ENCODE results near the gene RGS16. TPM values are rescaled to one million over a fixed set of nuclear protein-coding genes. Genes with fewer than 3 reads are reported as not detected.

The RGS16 gene
- total and polyA plus RNA-seq, 9 of the 15 experiments (the other 6 are each of a cell fraction or from before 2014, with no cell fraction given) = 0.07 to 0.55 (median 0.36) TPM

DNA sequence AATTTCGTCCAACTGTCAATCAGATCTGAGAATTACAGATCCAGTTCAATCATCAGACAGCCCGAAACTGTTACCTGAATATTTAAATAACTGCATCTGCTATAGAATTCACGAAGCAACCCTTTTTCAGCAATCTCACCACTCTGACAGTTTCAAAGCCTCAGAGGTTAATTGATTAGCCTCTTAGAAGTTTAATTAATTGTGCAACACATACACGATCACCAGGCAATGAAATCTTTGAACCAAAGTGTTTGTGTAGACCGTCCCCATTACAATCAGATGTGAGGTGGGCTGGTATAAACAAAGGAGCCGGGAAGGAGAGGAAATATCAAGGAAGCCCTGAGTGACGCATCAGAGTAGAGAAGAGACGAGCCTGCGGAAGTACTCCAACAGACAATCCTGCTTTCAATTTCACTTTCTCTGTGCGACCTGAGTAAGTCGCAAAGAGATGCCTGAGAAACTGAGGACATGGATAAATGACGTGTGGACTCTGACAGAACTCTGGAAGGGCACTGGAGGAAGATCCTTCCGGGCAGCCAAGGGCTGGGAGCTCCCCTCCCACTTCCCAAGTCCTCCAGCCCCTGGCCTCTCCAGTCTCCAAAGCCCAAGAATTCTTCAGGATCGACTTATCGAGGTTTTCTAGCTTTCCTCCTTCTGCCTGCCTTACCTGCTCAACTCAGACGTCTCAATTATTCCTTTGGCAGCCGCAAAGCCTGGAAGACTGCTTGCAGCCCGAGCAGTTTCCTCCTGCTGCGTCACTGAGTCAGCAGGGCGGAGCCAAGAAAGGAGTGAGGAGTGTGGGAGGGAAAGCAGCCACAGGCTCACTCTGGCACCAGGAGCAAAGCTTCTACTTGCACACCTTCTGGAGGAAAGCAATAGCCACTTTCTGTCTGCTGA is 15.4 kb downstream of the RGS16 start, which contains the start of gene RNASEL (continued):
- no peak for TF ChIP-seq RBM15 (IDR thresholded peaks at IDR 0.05; ENCODE audit: insufficient read depth, low read length)
- TF ChIP-seq MEIS2 (IDR thresholded peaks at IDR 0.05; ENCODE audit: partially characterized antibody) = peak; percentile 34
- no peak for TF ChIP-seq ZNF239 (CRISPR knock-in tag; IDR thresholded peaks at IDR 0.05)
- no peak for TF ChIP-seq ZFX (CRISPR knock-in tag; IDR thresholded peaks at IDR 0.05)
- TF ChIP-seq, protein P1, sequence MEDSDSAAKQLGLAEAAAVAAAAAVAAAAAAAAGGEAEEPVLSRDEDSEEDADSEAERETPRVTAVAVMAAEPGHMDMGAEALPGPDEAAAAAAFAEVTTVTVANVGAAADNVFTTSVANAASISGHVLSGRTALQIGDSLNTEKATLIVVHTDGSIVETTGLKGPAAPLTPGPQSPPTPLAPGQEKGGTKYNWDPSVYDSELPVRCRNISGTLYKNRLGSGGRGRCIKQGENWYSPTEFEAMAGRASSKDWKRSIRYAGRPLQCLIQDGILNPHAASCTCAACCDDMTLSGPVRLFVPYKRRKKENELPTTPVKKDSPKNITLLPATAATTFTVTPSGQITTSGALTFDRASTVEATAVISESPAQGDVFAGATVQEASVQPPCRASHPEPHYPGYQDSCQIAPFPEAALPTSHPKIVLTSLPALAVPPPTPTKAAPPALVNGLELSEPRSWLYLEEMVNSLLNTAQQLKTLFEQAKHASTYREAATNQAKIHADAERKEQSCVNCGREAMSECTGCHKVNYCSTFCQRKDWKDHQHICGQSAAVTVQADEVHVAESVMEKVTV (CRISPR knock-in tag; IDR thresholded peaks at IDR 0.05) = 0 out of 2 replicates have a peak, but pooled peaks have one; percentile 23
- TF ChIP-seq CTCF (IDR thresholded peaks at IDR 0.05 in 2 of 3, conservative IDR thresholded peaks at IDR 0.05 in 1 of 3; ENCODE audit: insufficient read depth in 2 of 3, low read depth in 1 of 3, low read length in 3 of 3) = no peak
- TF ChIP-seq FOXJ3 (CRISPR knock-in tag; IDR thresholded peaks at IDR 0.05) = no peak
- peak; percentile 68 to 69 for TF ChIP-seq NRF1 (conservative IDR thresholded peaks at IDR 0.05 in 1 of 2, IDR thresholded peaks at IDR 0.05 in 1 of 2)
- no peak for TF ChIP-seq TAF9B (IDR thresholded peaks at IDR 0.05; ENCODE audit: partially characterized antibody)
- peak; percentile 83 to 87 for TF ChIP-seq FOXK2 (conservative IDR thresholded peaks at IDR 0.05 in 1 of 2, IDR thresholded peaks at IDR 0.05 in 1 of 2; ENCODE audit: low read depth in 2 of 2)
- no peak for TF ChIP-seq MXI1 (IDR thresholded peaks at IDR 0.05; ENCODE audit: low read depth, low read length)
- no peak for TF ChIP-seq TRIM24 (IDR thresholded peaks at IDR 0.05)
- peak; percentile 56; the same call in 1 of the 2 replicates for TF ChIP-seq NFRKB (IDR thresholded peaks at IDR 0.05; ENCODE audit: low read depth)
- TF ChIP-seq ZNF644 (tag; IDR thresholded peaks at IDR 0.05; ENCODE audit: low read depth) = no peak
- TF ChIP-seq ZNF184 (CRISPR knock-in tag; IDR thresholded peaks at IDR 0.05) = no peak
- 0 out of 2 replicates have a peak, but pooled peaks have one; percentile 23 for TF ChIP-seq ZNF354B (CRISPR knock-in tag; IDR thresholded peaks at IDR 0.05)
- peak; percentile 63; the same call in 1 of the 2 replicates for TF ChIP-seq FOXJ2 (tag; IDR thresholded peaks at IDR 0.05)
- 0 out of 2 replicates have a peak, but pooled peaks have one; percentile 63 for TF ChIP-seq ELF4 (CRISPR knock-in tag; IDR thresholded peaks at IDR 0.05)
- TF ChIP-seq ETS1 (conservative IDR thresholded peaks at IDR 0.05; ENCODE audit: control insufficient read depth, low read depth, low read length) = no peak
- no peak for TF ChIP-seq RBM17 (IDR thresholded peaks at IDR 0.05; ENCODE audit: borderline replicate concordance, low read depth, low read length)
- TF ChIP-seq MECOM (CRISPR knock-in tag; IDR thresholded peaks at IDR 0.05) = no peak
- TF ChIP-seq ZNF232 (CRISPR knock-in tag; IDR thresholded peaks at IDR 0.05) = no peak

Measured in K562 (cell line).